SK-N-SH treated with all-trans-retinoic acid at 6 μM for 48 hours (cell line): ENCODE data around the gene DNAH9.

Source experiments
- ATAC-seq: fragments of 200-7000 bp; cut with Tn5 transposase; 3 replicates; pipeline ENCODE4 v1.9.1; 2020; ENCODE audit warnings: mild to moderate bottlenecking, moderate library complexity
- ARNTL ChIP-seq: fragments of 450-650 bp; formaldehyde crosslinking; IDR thresholded peaks from 2 replicates; pipeline ENCODE4 v1.5.0; 2020; ENCODE audit warnings: low read depth, mild to moderate bottlenecking, moderate library complexity, borderline replicate concordance
- BACH2 ChIP-seq: fragments of 250-450 bp; sonication (Bioruptor Pico); IDR thresholded peaks from 2 replicates; pipeline ENCODE4 v1.9.0; 2021; ENCODE audit warnings: mild to moderate bottlenecking, borderline replicate concordance
- CSDC2 ChIP-seq: fragments of 250-450 bp; sonication (Bioruptor Pico); IDR thresholded peaks from 2 replicates; pipeline ENCODE4 v1.5.0; 2020; ENCODE audit warnings: mild to moderate bottlenecking, moderate library complexity
- ESRRG ChIP-seq: fragments of 250-450 bp; sonication (Bioruptor Pico); IDR thresholded peaks from 2 replicates; pipeline ENCODE4 v1.6.1; 2021; ENCODE audit warnings: mild to moderate bottlenecking
- GLIS3 ChIP-seq: fragments of 250-450 bp; sonication (Bioruptor Pico); IDR thresholded peaks from 2 replicates; pipeline ENCODE4 v1.5.0; 2020; ENCODE audit warnings: mild to moderate bottlenecking, moderate library complexity
- ISL1 ChIP-seq: fragments of 250-450 bp; sonication (Bioruptor Pico); IDR thresholded peaks from 2 replicates; pipeline ENCODE4 v2.1.2; 2022; ENCODE audit warnings: mild to moderate bottlenecking, moderate library complexity
- OSR1 ChIP-seq: fragments of 250-450 bp; sonication (Bioruptor Pico); IDR thresholded peaks from 2 replicates; pipeline ENCODE4 v1.8.0; 2022; ENCODE audit warnings: moderate library complexity, mild to moderate bottlenecking, inconsistent platforms
- PPARA ChIP-seq: fragments of 250-450 bp; sonication (Bioruptor Pico); IDR thresholded peaks from 2 replicates; pipeline ENCODE4 v1.5.0; 2020; ENCODE audit warnings: mild to moderate bottlenecking, borderline replicate concordance
- RARB ChIP-seq: fragments of 250-450 bp; sonication (Bioruptor Pico); IDR thresholded peaks from 2 replicates; pipeline ENCODE4 v1.8.0; 2021; ENCODE audit warnings: mild to moderate bottlenecking, moderate library complexity
- SNAI2 ChIP-seq: fragments of 250-450 bp; sonication (Bioruptor Pico); IDR thresholded peaks from 2 replicates; pipeline ENCODE4 v1.5.0; 2020; ENCODE audit warnings: mild to moderate bottlenecking, moderate library complexity
- TCF4 ChIP-seq: fragments of 250-450 bp; sonication (Bioruptor Pico); IDR thresholded peaks from 2 replicates; pipeline ENCODE4 v1.8.0; 2021; ENCODE audit warnings: mild to moderate bottlenecking, moderate library complexity, borderline replicate concordance
- TOX ChIP-seq: fragments of 250-450 bp; sonication (Bioruptor Pico); IDR thresholded peaks from 2 replicates; pipeline ENCODE4 v1.8.0; 2021; ENCODE audit warnings: mild to moderate bottlenecking, moderate library complexity, borderline replicate concordance
- ZC3H10 ChIP-seq: fragments of 250-450 bp; sonication (Bioruptor Pico); IDR thresholded peaks from 2 replicates; pipeline ENCODE4 v1.5.1; 2021; ENCODE audit warnings: mild to moderate bottlenecking, moderate library complexity
- ZFP3 ChIP-seq: fragments of 250-450 bp; sonication (Bioruptor Pico); IDR thresholded peaks from 2 replicates; pipeline ENCODE4 v1.5.0; 2020; ENCODE audit warnings: mild to moderate bottlenecking, moderate library complexity
- ZFP30 ChIP-seq: fragments of 450-650 bp; formaldehyde crosslinking; IDR thresholded peaks from 2 replicates; pipeline ENCODE4 v1.5.0; 2022; ENCODE audit warnings: mild to moderate bottlenecking, moderate library complexity
- ZNF565 ChIP-seq: fragments of 450-650 bp; formaldehyde crosslinking; conservative IDR thresholded peaks from 2 replicates; pipeline ENCODE4 v1.5.0; 2020; ENCODE audit warnings: low read depth, mild to moderate bottlenecking, moderate library complexity
- ZNF70 ChIP-seq: fragments of 450-650 bp; formaldehyde crosslinking; IDR thresholded peaks from 2 replicates; pipeline ENCODE4 v1.5.0; 2020; ENCODE audit warnings: mild to moderate bottlenecking, moderate library complexity
- ZNF8 ChIP-seq: fragments of 450-650 bp; formaldehyde crosslinking; IDR thresholded peaks from 2 replicates; pipeline ENCODE4 v1.5.0; 2020; ENCODE audit warnings: mild to moderate bottlenecking, moderate library complexity
- TF ChIP-seq, protein P1 (sequence below): fragments of 250-450 bp; sonication (Bioruptor Pico); IDR thresholded peaks from 2 replicates; pipeline ENCODE4 v1.8.0; 2020; ENCODE audit warnings: mild to moderate bottlenecking, moderate library complexity, borderline replicate concordance
- TF ChIP-seq, protein P2 (sequence below): fragments of 250-450 bp; sonication (Bioruptor Pico); IDR thresholded peaks from 2 replicates; pipeline ENCODE4 v1.5.1; 2021; ENCODE audit warnings: mild to moderate bottlenecking, moderate library complexity
- TF ChIP-seq, protein P3 (sequence below): fragments of 250-450 bp; sonication (Bioruptor Pico); IDR thresholded peaks from 2 replicates; pipeline ENCODE4 v1.5.0; 2020; ENCODE audit warnings: mild to moderate bottlenecking, moderate library complexity
- TF ChIP-seq, protein P4 (sequence below): fragments of 250-450 bp; sonication (Bioruptor Pico); IDR thresholded peaks from 2 replicates; pipeline ENCODE4 v1.8.0; 2021; ENCODE audit warnings: low read depth, mild to moderate bottlenecking, moderate library complexity, borderline replicate concordance

Gene DNAH9

DNA sequence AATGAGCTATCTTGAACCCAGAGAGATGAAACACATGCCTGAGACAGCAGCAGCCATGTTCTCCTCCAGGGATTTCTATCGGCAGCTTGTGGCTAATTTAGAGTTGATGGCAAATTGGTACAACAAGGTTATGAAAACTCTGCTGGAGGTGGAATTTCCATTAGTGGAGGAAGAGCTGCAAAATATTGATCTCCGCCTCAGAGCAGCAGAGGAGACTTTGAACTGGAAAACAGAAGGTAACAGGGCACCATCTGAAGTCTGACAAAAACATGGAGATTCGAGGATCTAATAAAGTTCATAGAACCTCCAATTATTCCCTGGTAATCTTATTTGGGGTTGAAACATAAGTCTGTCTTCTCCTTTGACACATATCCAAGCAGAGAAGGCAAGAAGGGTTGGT is 52.8 kb downstream of the DNAH9 start:
- no peak for ATAC-seq
- TF ChIP-seq, protein P1, sequence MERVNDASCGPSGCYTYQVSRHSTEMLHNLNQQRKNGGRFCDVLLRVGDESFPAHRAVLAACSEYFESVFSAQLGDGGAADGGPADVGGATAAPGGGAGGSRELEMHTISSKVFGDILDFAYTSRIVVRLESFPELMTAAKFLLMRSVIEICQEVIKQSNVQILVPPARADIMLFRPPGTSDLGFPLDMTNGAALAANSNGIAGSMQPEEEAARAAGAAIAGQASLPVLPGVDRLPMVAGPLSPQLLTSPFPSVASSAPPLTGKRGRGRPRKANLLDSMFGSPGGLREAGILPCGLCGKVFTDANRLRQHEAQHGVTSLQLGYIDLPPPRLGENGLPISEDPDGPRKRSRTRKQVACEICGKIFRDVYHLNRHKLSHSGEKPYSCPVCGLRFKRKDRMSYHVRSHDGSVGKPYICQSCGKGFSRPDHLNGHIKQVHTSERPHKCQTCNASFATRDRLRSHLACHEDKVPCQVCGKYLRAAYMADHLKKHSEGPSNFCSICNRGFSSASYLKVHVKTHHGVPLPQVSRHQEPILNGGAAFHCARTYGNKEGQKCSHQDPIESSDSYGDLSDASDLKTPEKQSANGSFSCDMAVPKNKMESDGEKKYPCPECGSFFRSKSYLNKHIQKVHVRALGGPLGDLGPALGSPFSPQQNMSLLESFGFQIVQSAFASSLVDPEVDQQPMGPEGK (CRISPR knock-in tag): no peak
- no peak for TF ChIP-seq GLIS3 (CRISPR knock-in tag)
- TF ChIP-seq TCF4: no peak

DNA sequence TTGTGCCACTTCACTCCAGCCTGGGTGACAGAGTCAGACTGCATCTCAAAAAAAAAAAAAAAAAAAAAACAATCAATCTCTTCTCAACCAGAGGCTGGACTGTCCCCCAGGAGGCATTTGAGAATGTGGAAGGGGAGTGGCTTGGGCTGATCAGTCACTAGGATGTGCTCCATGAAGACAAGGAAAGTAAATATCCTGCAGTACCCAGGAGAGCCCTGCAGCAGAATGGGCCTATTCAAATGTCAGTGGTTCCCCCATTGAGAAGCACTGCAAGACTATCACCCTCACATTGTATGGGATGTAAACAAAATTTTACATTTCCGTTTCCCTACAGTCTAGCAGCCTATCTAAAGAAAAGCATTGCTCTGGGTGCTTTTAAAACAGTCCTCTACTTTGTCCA is 70.3 kb downstream of the DNAH9 start:
- TF ChIP-seq ZFP30 (no peak), ZNF70 (CRISPR knock-in tag) (no peak), GLIS3 (CRISPR knock-in tag) (no peak), ARNTL (CRISPR knock-in tag) (no peak), ZNF8 (CRISPR knock-in tag) (no peak), ESRRG (CRISPR knock-in tag) (no peak), TCF4 (no peak), PPARA (CRISPR knock-in tag) (no peak), RARB (no peak), BACH2 (CRISPR knock-in tag) (no peak), ZNF565 (no peak), ISL1 (CRISPR knock-in tag) (no peak), SNAI2 (CRISPR knock-in tag) (no peak), OSR1 (CRISPR knock-in tag) (no peak), TOX (CRISPR knock-in tag) (no peak)
- TF ChIP-seq, protein P2, sequence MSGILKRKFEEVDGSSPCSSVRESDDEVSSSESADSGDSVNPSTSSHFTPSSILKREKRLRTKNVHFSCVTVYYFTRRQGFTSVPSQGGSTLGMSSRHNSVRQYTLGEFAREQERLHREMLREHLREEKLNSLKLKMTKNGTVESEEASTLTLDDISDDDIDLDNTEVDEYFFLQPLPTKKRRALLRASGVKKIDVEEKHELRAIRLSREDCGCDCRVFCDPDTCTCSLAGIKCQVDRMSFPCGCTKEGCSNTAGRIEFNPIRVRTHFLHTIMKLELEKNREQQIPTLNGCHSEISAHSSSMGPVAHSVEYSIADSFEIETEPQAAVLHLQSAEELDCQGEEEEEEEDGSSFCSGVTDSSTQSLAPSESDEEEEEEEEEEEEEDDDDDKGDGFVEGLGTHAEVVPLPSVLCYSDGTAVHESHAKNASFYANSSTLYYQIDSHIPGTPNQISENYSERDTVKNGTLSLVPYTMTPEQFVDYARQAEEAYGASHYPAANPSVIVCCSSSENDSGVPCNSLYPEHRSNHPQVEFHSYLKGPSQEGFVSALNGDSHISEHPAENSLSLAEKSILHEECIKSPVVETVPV (CRISPR knock-in tag): no peak
- TF ChIP-seq, protein P1 (CRISPR knock-in tag): no peak
- TF ChIP-seq, protein P3, sequence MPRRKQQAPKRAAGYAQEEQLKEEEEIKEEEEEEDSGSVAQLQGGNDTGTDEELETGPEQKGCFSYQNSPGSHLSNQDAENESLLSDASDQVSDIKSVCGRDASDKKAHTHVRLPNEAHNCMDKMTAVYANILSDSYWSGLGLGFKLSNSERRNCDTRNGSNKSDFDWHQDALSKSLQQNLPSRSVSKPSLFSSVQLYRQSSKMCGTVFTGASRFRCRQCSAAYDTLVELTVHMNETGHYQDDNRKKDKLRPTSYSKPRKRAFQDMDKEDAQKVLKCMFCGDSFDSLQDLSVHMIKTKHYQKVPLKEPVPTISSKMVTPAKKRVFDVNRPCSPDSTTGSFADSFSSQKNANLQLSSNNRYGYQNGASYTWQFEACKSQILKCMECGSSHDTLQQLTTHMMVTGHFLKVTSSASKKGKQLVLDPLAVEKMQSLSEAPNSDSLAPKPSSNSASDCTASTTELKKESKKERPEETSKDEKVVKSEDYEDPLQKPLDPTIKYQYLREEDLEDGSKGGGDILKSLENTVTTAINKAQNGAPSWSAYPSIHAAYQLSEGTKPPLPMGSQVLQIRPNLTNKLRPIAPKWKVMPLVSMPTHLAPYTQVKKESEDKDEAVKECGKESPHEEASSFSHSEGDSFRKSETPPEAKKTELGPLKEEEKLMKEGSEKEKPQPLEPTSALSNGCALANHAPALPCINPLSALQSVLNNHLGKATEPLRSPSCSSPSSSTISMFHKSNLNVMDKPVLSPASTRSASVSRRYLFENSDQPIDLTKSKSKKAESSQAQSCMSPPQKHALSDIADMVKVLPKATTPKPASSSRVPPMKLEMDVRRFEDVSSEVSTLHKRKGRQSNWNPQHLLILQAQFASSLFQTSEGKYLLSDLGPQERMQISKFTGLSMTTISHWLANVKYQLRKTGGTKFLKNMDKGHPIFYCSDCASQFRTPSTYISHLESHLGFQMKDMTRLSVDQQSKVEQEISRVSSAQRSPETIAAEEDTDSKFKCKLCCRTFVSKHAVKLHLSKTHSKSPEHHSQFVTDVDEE (CRISPR knock-in tag): no peak
- TF ChIP-seq, protein P4, sequence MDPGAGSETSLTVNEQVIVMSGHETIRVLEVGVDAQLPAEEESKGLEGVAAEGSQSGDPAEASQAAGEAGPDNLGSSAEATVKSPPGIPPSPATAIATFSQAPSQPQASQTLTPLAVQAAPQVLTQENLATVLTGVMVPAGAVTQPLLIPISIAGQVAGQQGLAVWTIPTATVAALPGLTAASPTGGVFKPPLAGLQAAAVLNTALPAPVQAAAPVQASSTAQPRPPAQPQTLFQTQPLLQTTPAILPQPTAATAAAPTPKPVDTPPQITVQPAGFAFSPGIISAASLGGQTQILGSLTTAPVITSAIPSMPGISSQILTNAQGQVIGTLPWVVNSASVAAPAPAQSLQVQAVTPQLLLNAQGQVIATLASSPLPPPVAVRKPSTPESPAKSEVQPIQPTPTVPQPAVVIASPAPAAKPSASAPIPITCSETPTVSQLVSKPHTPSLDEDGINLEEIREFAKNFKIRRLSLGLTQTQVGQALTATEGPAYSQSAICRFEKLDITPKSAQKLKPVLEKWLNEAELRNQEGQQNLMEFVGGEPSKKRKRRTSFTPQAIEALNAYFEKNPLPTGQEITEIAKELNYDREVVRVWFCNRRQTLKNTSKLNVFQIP (CRISPR knock-in tag): no peak
- ATAC-seq: no peak

DNA sequence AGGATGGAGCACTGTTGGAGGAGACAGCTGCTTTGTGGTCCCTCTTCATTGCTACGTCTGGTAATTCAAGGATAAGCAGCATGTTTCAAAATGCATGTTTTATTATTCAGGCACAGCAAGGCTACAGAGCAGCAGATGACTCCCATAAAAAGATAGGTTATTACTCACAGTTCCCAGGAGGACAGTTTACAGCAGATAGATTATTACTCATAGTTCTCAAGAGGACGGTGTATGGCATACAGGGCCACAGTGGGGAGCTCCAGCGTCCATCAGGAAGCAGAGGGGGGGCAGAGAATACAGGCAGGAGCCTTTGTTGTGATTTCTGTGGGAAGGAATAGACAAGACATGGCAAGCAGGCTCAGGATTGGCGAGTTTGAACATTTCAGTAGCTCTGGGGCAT is 72.9 kb downstream of the DNAH9 start:
- no peak for TF ChIP-seq ARNTL (CRISPR knock-in tag)
- TF ChIP-seq ESRRG (CRISPR knock-in tag): no peak
- TF ChIP-seq, protein P4 (CRISPR knock-in tag): no peak
- TF ChIP-seq, protein P2 (CRISPR knock-in tag): no peak
- TF ChIP-seq SNAI2 (CRISPR knock-in tag): no peak
- TF ChIP-seq ZNF565: no peak
- TF ChIP-seq ZNF70 (CRISPR knock-in tag): no peak
- no peak for TF ChIP-seq PPARA (CRISPR knock-in tag)
- TF ChIP-seq ZFP30: no peak
- no peak for TF ChIP-seq CSDC2
- TF ChIP-seq, protein P1 (CRISPR knock-in tag): no peak
- TF ChIP-seq ZFP3: no peak
- TF ChIP-seq GLIS3 (CRISPR knock-in tag): no peak
- no peak for TF ChIP-seq ZC3H10 (CRISPR knock-in tag)
- TF ChIP-seq RARB: no peak
- no peak for TF ChIP-seq TCF4
- TF ChIP-seq OSR1 (CRISPR knock-in tag): no peak
- no peak for TF ChIP-seq ISL1 (CRISPR knock-in tag)
- no peak for ATAC-seq
